ENCODE results near the gene LRRFIP2.

The LRRFIP2 gene

GRCh38 chr3:37114251-37115145, 59.9 kb downstream of the LRRFIP2 start:
- DNase-seq: no peak

- no peak for DNase-seq
These were observed 61.4 kb downstream of the LRRFIP2 start for GRCh38 chr3:37112987-37113386.

GRCh38 chr3:37111199-37111598, 63.2 kb downstream of the LRRFIP2 start:
- DNase-seq: no peak

GRCh38 chr3:37107846-37108245, 66.5 kb downstream of the LRRFIP2 start:
- DNase-seq: no peak

- no peak for DNase-seq
These were observed 71.1 kb downstream of the LRRFIP2 start for GRCh38 chr3:37103103-37103808.

- DNase-seq: no peak
These were observed 74.0 kb downstream of the LRRFIP2 start for GRCh38 chr3:37100411-37100810.

- no peak for DNase-seq
These were observed 74.9 kb downstream of the LRRFIP2 start for GRCh38 chr3:37099469-37099868.

GRCh38 chr3:37098884-37099283, 75.5 kb downstream of the LRRFIP2 start:
- no peak for DNase-seq

- no peak for DNase-seq
These were observed 76.6 kb downstream of the LRRFIP2 start for GRCh38 chr3:37097776-37098175.

- DNase-seq: no peak
These were observed 77.4 kb downstream of the LRRFIP2 start for GRCh38 chr3:37096975-37097374.

GRCh38 chr3:37096288-37096687, 78.1 kb downstream of the LRRFIP2 start:
- DNase-seq: no peak

GRCh38 chr3:37094636-37095035, 79.7 kb downstream of the LRRFIP2 start:
- no peak for DNase-seq

- no peak for DNase-seq
These were observed 80.9 kb downstream of the LRRFIP2 start for GRCh38 chr3:37093481-37093880.

- no peak for DNase-seq
These were observed 81.9 kb downstream of the LRRFIP2 start for GRCh38 chr3:37092484-37092883.

- no peak for DNase-seq
These were observed 86.5 kb downstream of the LRRFIP2 start for GRCh38 chr3:37087870-37088269.

GRCh38 chr3:37086918-37087317, 87.5 kb downstream of the LRRFIP2 start:
- no peak for DNase-seq

GRCh38 chr3:37082317-37082716, 92.1 kb downstream of the LRRFIP2 start:
- DNase-seq: no peak

- DNase-seq: no peak
These were observed 98.4 kb downstream of the LRRFIP2 start for GRCh38 chr3:37075955-37076354.

GRCh38 chr3:37074178-37074577, 100.2 kb downstream of the LRRFIP2 start:
- DNase-seq: no peak

GRCh38 chr3:37072892-37073291, 101.5 kb downstream of the LRRFIP2 start:
- DNase-seq: no peak

GRCh38 chr3:37071921-37072320, 102.5 kb downstream of the LRRFIP2 start:
- DNase-seq: no peak

GRCh38 chr3:37068031-37068430, 106.4 kb downstream of the LRRFIP2 start:
- no peak for DNase-seq

GRCh38 chr3:37067577-37067976, 106.8 kb downstream of the LRRFIP2 start:
- no peak for DNase-seq

- DNase-seq: no peak
These were observed 109.6 kb downstream of the LRRFIP2 start for GRCh38 chr3:37064747-37065146.

Data from DMS 273 treated with DMSO at 0.1 percent for 48 hours (cell line).